GM23338 (cell line): Measurements from ENCODE around the gene MAP3K6. TPM values are rescaled to one million over a fixed set of nuclear protein-coding genes. Genes with fewer than 3 reads are reported as not detected.

Source experiments
- ATAC-seq: fragments of 200-7000 bp; cut with Tn5 transposase; 3 replicates; pipeline ENCODE4 v1.9.1; 2020
- DNase-seq: peaks from one replicate; pipeline ENCODE4 v3.0.0-alpha.2; 2015; ENCODE audit warnings: low spot score
- H2AFZ ChIP-seq: fragments of 200-600 bp; sonication (generic); 2 replicates; pipeline ENCODE4 v1.8.0; 2016; ENCODE audit warnings: antibody characterized with exemption, mild to moderate bottlenecking, moderate library complexity
- H3F3A ChIP-seq: fragments of 200-600 bp; sonication (generic); replicated peaks from 2 replicates; pipeline ENCODE4 v1.8.0; 2017; ENCODE audit warnings: antibody characterized with exemption, mixed run types, low read depth
- H3K27ac ChIP-seq: fragments of 200-600 bp; sonication (generic); 2 replicates; pipeline ENCODE4 v1.6.1; 2016; ENCODE audit warnings: low read depth
- H3K27me3 ChIP-seq: fragments of 200-600 bp; sonication (generic); 2 replicates; pipeline ENCODE4 v1.8.0; 2016; ENCODE audit warnings: mild to moderate bottlenecking, mixed run types, moderate library complexity; ENCODE audit not compliant: insufficient read depth
- H3K36me3 ChIP-seq: fragments of 200-600 bp; sonication (generic); 2 replicates; pipeline ENCODE4 v1.8.0; 2016; ENCODE audit warnings: mild to moderate bottlenecking; ENCODE audit not compliant: insufficient read depth
- H3K4me1 ChIP-seq: fragments of 200-600 bp; sonication (generic); 2 replicates; pipeline ENCODE4 v1.8.0; 2016; ENCODE audit warnings: mild to moderate bottlenecking, moderate library complexity; ENCODE audit not compliant: insufficient read depth
- H3K4me2 ChIP-seq: fragments of 200-600 bp; sonication (generic); 2 replicates; pipeline ENCODE4 v1.7.1; 2017; ENCODE audit warnings: mixed run types
- H3K4me3 ChIP-seq: fragments of 200-600 bp; sonication (generic); 2 replicates; pipeline ENCODE4 v1.6.1; 2016; ENCODE audit warnings: mixed run types
- H3K79me2 ChIP-seq: fragments of 200-600 bp; sonication (generic); replicated peaks from 2 replicates; pipeline ENCODE4 v1.8.0; 2017; ENCODE audit warnings: mild to moderate bottlenecking; ENCODE audit not compliant: insufficient read depth
- H3K9me2 ChIP-seq: fragments of 200-600 bp; sonication (generic); 2 replicates; pipeline ENCODE4 v1.8.0; 2017; ENCODE audit not compliant: insufficient read depth
- H4K20me1 ChIP-seq: fragments of 200-600 bp; sonication (generic); replicated peaks from 2 replicates; pipeline ENCODE4 v1.8.0; 2017; ENCODE audit warnings: mild to moderate bottlenecking; ENCODE audit not compliant: insufficient read depth
- H3K27ac Mint-ChIP-seq: 2 replicates; pipeline ENCODE4 v1.8.0; 2020; ENCODE audit warnings: inconsistent platforms, mild to moderate bottlenecking, moderate library complexity, mixed read lengths
- H3K27me3 Mint-ChIP-seq: 3 replicates; pipeline ENCODE4 v1.8.0; 2022; ENCODE audit warnings: low read depth, mild to moderate bottlenecking, moderate library complexity, mixed read lengths, inconsistent platforms; ENCODE audit not compliant: insufficient read depth, poor library complexity
- H3K36me3 Mint-ChIP-seq: 3 replicates; pipeline ENCODE4 v1.8.0; 2021; ENCODE audit warnings: low read depth, mild to moderate bottlenecking, inconsistent platforms, moderate library complexity, mixed read lengths
- H3K4me1 Mint-ChIP-seq: 3 replicates; pipeline ENCODE4 v1.8.0; 2020; ENCODE audit warnings: mild to moderate bottlenecking, inconsistent platforms, mixed read lengths
- H3K4me3 Mint-ChIP-seq: 3 replicates; pipeline ENCODE4 v1.8.0; 2021; ENCODE audit warnings: moderate library complexity, mild to moderate bottlenecking, inconsistent platforms, mixed read lengths
- H3K9me3 Mint-ChIP-seq: 3 replicates; pipeline ENCODE4 v1.8.0; 2020; ENCODE audit warnings: moderate library complexity, mild to moderate bottlenecking, inconsistent platforms, mixed read lengths
- CREB1 ChIP-seq: fragments of 250-450 bp; sonication (Bioruptor Pico); IDR thresholded peaks from 2 replicates; pipeline ENCODE4 v1.5.0; 2020; ENCODE audit warnings: low read depth, mild to moderate bottlenecking, moderate library complexity
- ETS1 ChIP-seq: IDR thresholded peaks from 2 replicates; pipeline ENCODE4 v1.6.1; 2016; ENCODE audit warnings: antibody characterized with exemption
- EZH2 ChIP-seq: fragments of 200-600 bp; sonication (generic); IDR thresholded peaks from one replicate; pipeline ENCODE4 v1.8.0; 2017; ENCODE audit warnings: antibody characterized with exemption, mild to moderate bottlenecking, low read depth; ENCODE audit not compliant: unreplicated experiment
- EZH2phosphoT487 ChIP-seq: fragments of 200-600 bp; sonication (generic); IDR thresholded peaks from one replicate; pipeline ENCODE4 v1.8.1; 2018; ENCODE audit warnings: antibody characterized with exemption; ENCODE audit not compliant: unreplicated experiment
- NANOG ChIP-seq: IDR thresholded peaks from 2 replicates; pipeline ENCODE4 v1.6.1; 2016; ENCODE audit warnings: antibody characterized with exemption, borderline replicate concordance
- REST ChIP-seq: IDR thresholded peaks from one replicate; pipeline ENCODE4 v1.6.1; 2018; ENCODE audit warnings: antibody characterized with exemption; ENCODE audit not compliant: unreplicated experiment
- STAT1 ChIP-seq: IDR thresholded peaks from one replicate; pipeline ENCODE4 v1.6.1; 2016; ENCODE audit warnings: antibody characterized with exemption; ENCODE audit not compliant: unreplicated experiment
- ZNF331 ChIP-seq: fragments of 250-450 bp; sonication (Bioruptor Pico); IDR thresholded peaks from 2 replicates; pipeline ENCODE4 v1.5.0; 2020; ENCODE audit warnings: low read depth, mild to moderate bottlenecking, moderate library complexity
- polyA plus RNA-seq: library from polyadenylated mRNA; unstranded; fragments of >200 nt; fragmentation: Nextera tagmentation; extraction: Ambion mirVana; gene quantifications from 2 replicates; pipeline ENCODE4 v1.2.1, GENCODE V29; 2016
- total RNA-seq: library from RNA; depleted of rRNA; stranded (reverse); fragments of >200 nt; shearing (Covaris generic); gene quantifications from 2 replicates; pipeline ENCODE4 v1.2.3, GENCODE V29; 2014
- TF ChIP-seq, protein P1 (sequence below), 2 experiments: fragments of 200-600 bp in 1 of 2; sonication (generic) in 1 of 2; conservative IDR thresholded peaks; 2 replicates each; pipeline versions ENCODE4 v1.5.1 to v1.6.1; 2016 to 2017; ENCODE audit warnings: antibody characterized with exemption in 2 of 2, low read depth in 2 of 2, mild to moderate bottlenecking in 2 of 2, moderate library complexity in 1 of 2
- TF ChIP-seq, protein P2 (sequence below): fragments of 250-450 bp; sonication (Bioruptor Pico); IDR thresholded peaks from 2 replicates; pipeline ENCODE4 v1.5.0; 2020; ENCODE audit warnings: mild to moderate bottlenecking, moderate library complexity

Gene MAP3K6
- total and polyA plus RNA-seq, 2 experiments from 2014 or later, result 8.2 to 10.6 TPM

DNA sequence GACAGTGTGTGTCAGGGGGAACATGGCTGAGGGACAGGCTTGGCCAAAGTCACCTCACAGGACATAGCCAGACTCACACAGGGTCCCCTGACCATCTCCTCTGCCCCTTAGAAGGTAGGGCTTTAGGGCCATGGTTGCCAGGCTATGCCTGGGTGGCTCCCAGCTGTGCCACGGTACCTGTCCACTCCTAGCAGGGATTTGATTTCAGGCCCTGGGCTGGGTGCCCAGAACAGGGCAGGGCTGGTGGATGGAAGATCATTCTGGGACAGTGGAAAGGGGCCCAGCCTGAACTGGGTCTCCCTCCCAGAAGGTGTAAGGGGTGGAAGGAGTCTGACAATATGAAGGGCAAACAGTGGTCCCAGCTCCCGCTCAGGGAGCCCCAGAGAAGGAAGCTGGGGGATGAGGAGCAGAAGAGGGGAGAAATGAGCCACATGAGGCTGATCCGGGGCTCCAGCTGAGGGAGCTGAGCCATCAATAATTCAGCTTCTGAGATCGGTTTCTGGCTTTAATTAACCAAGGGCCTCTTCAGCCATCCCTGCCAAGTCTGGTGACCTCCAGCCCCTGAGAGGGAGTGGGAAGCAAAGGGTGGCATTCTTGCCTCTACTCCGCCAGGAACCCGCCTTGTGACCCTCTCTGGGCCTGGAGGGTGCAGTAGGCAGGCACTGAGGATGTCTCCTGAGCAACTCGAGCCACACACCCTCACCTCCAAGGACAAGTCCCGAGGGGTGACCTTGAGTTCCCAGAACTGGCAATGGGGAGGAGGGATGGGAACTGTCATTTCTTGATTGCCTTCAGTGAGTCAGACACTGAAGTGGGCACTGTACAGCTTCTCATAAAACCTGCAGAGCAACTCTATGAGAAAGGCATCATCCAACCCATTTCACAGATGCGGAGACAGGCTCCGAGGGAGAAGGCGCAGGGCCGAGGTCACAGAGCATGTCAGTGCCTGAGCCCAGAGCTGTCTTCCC, 14.3 kb upstream of the MAP3K6 start (continued):
- TF ChIP-seq EZH2phosphoT487 (no peak), REST (no peak), ETS1 (no peak), STAT1 (no peak), EZH2 (no peak)

GRCh38 chr1:27380224-27380623, 13.5 kb upstream of the MAP3K6 start:
- H3K36me3 Mint-ChIP-seq, result no peaks in the 10 kb centered on the region
- H3K4me2 ChIP-seq, result no peak overlapping the region
- ATAC-seq (no peak), DNase-seq (no peak)
- H3K9me2 ChIP-seq, result no peaks in the 10 kb centered on the region
- H3K4me1 ChIP-seq, result peaks cover 3% of the 10 kb centered on the region; the same call in 1 of the 2 replicates
- peaks cover 6% of the 10 kb centered on the region; the same call in 1 of the 3 replicates for H3K4me1 Mint-ChIP-seq
- no peaks in the 10 kb centered on the region for H3K36me3 ChIP-seq
- H3F3A ChIP-seq, result no peaks in the 10 kb centered on the region
- no peaks in the 10 kb centered on the region for H3K79me2 ChIP-seq
- peaks cover 5% of the 10 kb centered on the region for H3K27me3 ChIP-seq
- no peak overlapping the region for H3K27ac ChIP-seq
- no peaks in the 10 kb centered on the region for H4K20me1 ChIP-seq
- peaks cover 8% of the 10 kb centered on the region for H3K27me3 Mint-ChIP-seq
- no peak overlapping the region for H3K27ac Mint-ChIP-seq
- no peaks in the 10 kb centered on the region for H3K9me3 Mint-ChIP-seq
- H3K4me3 ChIP-seq, result no peak overlapping the region
- no peak overlapping the region for H2AFZ ChIP-seq
- H3K4me3 Mint-ChIP-seq, result no peak overlapping the region
- TF ChIP-seq, protein P1, sequence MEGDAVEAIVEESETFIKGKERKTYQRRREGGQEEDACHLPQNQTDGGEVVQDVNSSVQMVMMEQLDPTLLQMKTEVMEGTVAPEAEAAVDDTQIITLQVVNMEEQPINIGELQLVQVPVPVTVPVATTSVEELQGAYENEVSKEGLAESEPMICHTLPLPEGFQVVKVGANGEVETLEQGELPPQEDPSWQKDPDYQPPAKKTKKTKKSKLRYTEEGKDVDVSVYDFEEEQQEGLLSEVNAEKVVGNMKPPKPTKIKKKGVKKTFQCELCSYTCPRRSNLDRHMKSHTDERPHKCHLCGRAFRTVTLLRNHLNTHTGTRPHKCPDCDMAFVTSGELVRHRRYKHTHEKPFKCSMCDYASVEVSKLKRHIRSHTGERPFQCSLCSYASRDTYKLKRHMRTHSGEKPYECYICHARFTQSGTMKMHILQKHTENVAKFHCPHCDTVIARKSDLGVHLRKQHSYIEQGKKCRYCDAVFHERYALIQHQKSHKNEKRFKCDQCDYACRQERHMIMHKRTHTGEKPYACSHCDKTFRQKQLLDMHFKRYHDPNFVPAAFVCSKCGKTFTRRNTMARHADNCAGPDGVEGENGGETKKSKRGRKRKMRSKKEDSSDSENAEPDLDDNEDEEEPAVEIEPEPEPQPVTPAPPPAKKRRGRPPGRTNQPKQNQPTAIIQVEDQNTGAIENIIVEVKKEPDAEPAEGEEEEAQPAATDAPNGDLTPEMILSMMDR (conservative IDR thresholded peaks at IDR 0.05; ENCODE audit: low read depth in 2 of 2), result no peak
- TF ChIP-seq STAT1 (no peak), EZH2 (no peak), NANOG (no peak), ZNF331 (CRISPR knock-in tag) (no peak), CREB1 (CRISPR knock-in tag) (no peak)
- TF ChIP-seq, protein P2, sequence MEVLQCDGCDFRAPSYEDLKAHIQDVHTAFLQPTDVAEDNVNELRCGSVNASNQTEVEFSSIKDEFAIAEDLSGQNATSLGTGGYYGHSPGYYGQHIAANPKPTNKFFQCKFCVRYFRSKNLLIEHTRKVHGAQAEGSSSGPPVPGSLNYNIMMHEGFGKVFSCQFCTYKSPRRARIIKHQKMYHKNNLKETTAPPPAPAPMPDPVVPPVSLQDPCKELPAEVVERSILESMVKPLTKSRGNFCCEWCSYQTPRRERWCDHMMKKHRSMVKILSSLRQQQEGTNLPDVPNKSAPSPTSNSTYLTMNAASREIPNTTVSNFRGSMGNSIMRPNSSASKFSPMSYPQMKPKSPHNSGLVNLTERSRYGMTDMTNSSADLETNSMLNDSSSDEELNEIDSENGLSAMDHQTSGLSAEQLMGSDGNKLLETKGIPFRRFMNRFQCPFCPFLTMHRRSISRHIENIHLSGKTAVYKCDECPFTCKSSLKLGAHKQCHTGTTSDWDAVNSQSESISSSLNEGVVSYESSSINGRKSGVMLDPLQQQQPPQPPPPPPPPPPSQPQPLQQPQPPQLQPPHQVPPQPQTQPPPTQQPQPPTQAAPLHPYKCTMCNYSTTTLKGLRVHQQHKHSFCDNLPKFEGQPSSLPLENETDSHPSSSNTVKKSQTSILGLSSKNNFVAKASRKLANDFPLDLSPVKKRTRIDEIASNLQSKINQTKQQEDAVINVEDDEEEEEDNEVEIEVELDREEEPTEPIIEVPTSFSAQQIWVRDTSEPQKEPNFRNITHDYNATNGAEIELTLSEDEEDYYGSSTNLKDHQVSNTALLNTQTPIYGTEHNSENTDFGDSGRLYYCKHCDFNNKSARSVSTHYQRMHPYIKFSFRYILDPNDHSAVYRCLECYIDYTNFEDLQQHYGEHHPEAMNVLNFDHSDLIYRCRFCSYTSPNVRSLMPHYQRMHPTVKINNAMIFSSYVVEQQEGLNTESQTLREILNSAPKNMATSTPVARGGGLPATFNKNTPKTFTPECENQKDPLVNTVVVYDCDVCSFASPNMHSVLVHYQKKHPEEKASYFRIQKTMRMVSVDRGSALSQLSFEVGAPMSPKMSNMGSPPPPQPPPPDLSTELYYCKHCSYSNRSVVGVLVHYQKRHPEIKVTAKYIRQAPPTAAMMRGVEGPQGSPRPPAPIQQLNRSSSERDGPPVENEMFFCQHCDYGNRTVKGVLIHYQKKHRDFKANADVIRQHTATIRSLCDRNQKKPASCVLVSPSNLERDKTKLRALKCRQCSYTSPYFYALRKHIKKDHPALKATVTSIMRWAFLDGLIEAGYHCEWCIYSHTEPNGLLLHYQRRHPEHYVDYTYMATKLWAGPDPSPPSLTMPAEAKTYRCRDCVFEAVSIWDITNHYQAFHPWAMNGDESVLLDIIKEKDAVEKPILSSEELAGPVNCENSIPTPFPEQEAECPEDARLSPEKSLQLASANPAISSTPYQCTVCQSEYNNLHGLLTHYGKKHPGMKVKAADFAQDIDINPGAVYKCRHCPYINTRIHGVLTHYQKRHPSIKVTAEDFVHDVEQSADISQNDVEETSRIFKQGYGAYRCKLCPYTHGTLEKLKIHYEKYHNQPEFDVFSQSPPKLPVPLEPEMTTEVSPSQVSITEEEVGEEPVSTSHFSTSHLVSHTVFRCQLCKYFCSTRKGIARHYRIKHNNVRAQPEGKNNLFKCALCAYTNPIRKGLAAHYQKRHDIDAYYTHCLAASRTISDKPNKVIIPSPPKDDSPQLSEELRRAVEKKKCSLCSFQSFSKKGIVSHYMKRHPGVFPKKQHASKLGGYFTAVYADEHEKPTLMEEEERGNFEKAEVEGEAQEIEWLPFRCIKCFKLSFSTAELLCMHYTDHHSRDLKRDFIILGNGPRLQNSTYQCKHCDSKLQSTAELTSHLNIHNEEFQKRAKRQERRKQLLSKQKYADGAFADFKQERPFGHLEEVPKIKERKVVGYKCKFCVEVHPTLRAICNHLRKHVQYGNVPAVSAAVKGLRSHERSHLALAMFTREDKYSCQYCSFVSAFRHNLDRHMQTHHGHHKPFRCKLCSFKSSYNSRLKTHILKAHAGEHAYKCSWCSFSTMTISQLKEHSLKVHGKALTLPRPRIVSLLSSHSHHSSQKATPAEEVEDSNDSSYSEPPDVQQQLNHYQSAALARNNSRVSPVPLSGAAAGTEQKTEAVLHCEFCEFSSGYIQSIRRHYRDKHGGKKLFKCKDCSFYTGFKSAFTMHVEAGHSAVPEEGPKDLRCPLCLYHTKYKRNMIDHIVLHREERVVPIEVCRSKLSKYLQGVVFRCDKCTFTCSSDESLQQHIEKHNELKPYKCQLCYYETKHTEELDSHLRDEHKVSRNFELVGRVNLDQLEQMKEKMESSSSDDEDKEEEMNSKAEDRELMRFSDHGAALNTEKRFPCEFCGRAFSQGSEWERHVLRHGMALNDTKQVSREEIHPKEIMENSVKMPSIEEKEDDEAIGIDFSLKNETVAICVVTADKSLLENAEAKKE (CRISPR knock-in tag), result no peak
